ENCODE results near the gene ARCN1.

Gene ARCN1

GRCh38 chr11:118646393-118646792 is 74.2 kb downstream of the ARCN1 start:
- DNase-seq = peak in 1 of 2 donors; percentile 20
- Histone ChIP-seq H3K36me3 (peaks cover 69 to 98% (median 95%) of the 10 kb centered on the region in 3 donors), H3K27me3 (no peaks in the 10 kb centered on the region), H3K9me3 (no peaks in the 10 kb centered on the region), H3K27ac (no peak overlapping the region), H3K4me1 (peaks cover 0 to 4% (median 0%) of the 10 kb centered on the region in 4 donors), H3K4me3 (no peak overlapping the region)
- intact Hi-C loops (cut with DNase I; ENCODE audit: low total_unique reads) = no loop called here
- TF ChIP-seq, protein P1, sequence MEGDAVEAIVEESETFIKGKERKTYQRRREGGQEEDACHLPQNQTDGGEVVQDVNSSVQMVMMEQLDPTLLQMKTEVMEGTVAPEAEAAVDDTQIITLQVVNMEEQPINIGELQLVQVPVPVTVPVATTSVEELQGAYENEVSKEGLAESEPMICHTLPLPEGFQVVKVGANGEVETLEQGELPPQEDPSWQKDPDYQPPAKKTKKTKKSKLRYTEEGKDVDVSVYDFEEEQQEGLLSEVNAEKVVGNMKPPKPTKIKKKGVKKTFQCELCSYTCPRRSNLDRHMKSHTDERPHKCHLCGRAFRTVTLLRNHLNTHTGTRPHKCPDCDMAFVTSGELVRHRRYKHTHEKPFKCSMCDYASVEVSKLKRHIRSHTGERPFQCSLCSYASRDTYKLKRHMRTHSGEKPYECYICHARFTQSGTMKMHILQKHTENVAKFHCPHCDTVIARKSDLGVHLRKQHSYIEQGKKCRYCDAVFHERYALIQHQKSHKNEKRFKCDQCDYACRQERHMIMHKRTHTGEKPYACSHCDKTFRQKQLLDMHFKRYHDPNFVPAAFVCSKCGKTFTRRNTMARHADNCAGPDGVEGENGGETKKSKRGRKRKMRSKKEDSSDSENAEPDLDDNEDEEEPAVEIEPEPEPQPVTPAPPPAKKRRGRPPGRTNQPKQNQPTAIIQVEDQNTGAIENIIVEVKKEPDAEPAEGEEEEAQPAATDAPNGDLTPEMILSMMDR (IDR thresholded peaks at IDR 0.05) = no peak

DNA sequence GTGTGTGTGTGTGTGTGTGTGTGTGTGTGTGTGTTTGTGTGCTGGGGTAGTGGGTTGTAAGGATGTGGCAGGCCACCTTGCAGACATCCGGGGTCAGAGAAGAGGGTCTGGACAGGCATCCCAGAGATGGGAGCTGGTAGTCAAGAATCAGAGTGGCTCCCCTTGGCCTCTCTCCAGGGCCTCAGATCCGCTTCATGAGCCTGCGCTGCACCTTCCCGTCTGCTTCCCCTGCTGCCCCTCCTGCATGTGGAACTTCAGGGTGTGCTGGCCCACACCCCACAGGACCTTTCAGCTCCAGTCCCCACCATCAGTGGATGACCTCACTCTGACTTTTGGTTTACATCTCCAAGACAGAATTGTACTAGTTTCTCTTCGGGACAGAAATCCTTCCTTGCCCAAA is 76.1 kb downstream of the ARCN1 start:
- Histone ChIP-seq H3K4me3 (no peak overlapping the region), H3K9me3 (no peaks in the 10 kb centered on the region), H3K27me3 (no peaks in the 10 kb centered on the region), H3K27ac (no peak overlapping the region), H3K36me3 (peaks cover 71 to 98% (median 95%) of the 10 kb centered on the region in 3 donors), H3K4me1 (no peaks in the 10 kb centered on the region)
- intact Hi-C loops (cut with DNase I; ENCODE audit: low total_unique reads) = no loop called here
- peak in 1 of 2 donors; percentile 42 for DNase-seq
- TF ChIP-seq, protein P1 (IDR thresholded peaks at IDR 0.05) = no peak

GRCh38 chr11:118649941-118650340 is 77.7 kb downstream of the ARCN1 start:
- DNase-seq = peak in 1 of 2 donors; percentile 45
- H3K27me3 ChIP-seq = no peaks in the 10 kb centered on the region
- H3K9me3 ChIP-seq = no peaks in the 10 kb centered on the region
- H3K27ac ChIP-seq = no peak overlapping the region
- no peak overlapping the region for H3K4me3 ChIP-seq
- TF ChIP-seq, protein P1 (IDR thresholded peaks at IDR 0.05) = no peak
- H3K36me3 ChIP-seq = peaks cover 62 to 98% (median 93%) of the 10 kb centered on the region in 3 donors
- no peaks in the 10 kb centered on the region for H3K4me1 ChIP-seq
- intact Hi-C loops (cut with DNase I; ENCODE audit: low total_unique reads) = no loop called here

- DNase-seq = no peak
- H3K9me3 ChIP-seq = no peaks in the 10 kb centered on the region
- H3K36me3 ChIP-seq = peaks cover 59 to 98% (median 93%) of the 10 kb centered on the region in 3 donors
- intact Hi-C loops (cut with DNase I; ENCODE audit: low total_unique reads) = no loop called here
- H3K27me3 ChIP-seq = no peaks in the 10 kb centered on the region
- no peaks in the 10 kb centered on the region for H3K4me1 ChIP-seq
- H3K4me3 ChIP-seq = no peak overlapping the region
- no peak overlapping the region for H3K27ac ChIP-seq
- TF ChIP-seq, protein P1 (IDR thresholded peaks at IDR 0.05) = no peak
These were observed 78.2 kb downstream of the ARCN1 start for GRCh38 chr11:118650366-118650765.

- H3K4me3 ChIP-seq = no peak overlapping the region
- H3K4me1 ChIP-seq = no peaks in the 10 kb centered on the region
- DNase-seq = peak in 1 of 2 donors; percentile 41
- H3K36me3 ChIP-seq = peaks cover 52 to 99% (median 96%) of the 10 kb centered on the region in 3 donors
- intact Hi-C loops (cut with DNase I; ENCODE audit: low total_unique reads) = no loop called here
- H3K27ac ChIP-seq = no peak overlapping the region
- TF ChIP-seq, protein P1 (IDR thresholded peaks at IDR 0.05) = no peak
- no peaks in the 10 kb centered on the region for H3K9me3 ChIP-seq
- no peaks in the 10 kb centered on the region for H3K27me3 ChIP-seq
These were observed 79.6 kb downstream of the ARCN1 start for GRCh38 chr11:118651820-118652219.
